GM06990 (cell line): ENCODE data around the gene OVOL2.
"Not testable (repeated sequence)": the region's sequence is repeated elsewhere in the genome, so short reads cannot be mapped to it uniquely, and the experiment has no call there.

ENCODE experiments used
- DNase-seq: peaks from one replicate; pipeline ENCODE4 v3.0.0-alpha.2; 2011; ENCODE audit not compliant: insufficient read length; ENCODE audit errors: extremely low read depth
- H3K27me3 ChIP-seq: replicated peaks from 2 replicates; pipeline ENCODE4 v1.6.0; 2011; ENCODE audit warnings: low read length; ENCODE audit not compliant: control insufficient read depth, insufficient read depth
- H3K36me3 ChIP-seq: 2 replicates; pipeline ENCODE4 v1.5.1; 2011; ENCODE audit warnings: low read length; ENCODE audit not compliant: control insufficient read depth, insufficient read depth
- H3K4me3 ChIP-seq: replicated peaks from 2 replicates; pipeline ENCODE4 v1.5.1; 2011; ENCODE audit warnings: low read depth, mild to moderate bottlenecking, control low read depth, low read length
- CTCF ChIP-seq: IDR thresholded peaks from 2 replicates; pipeline ENCODE4 v1.5.1; 2011; ENCODE audit warnings: low read length, control low read depth, mild to moderate bottlenecking, inconsistent platforms; ENCODE audit not compliant: insufficient read depth, poor library complexity, severe bottlenecking

The OVOL2 gene

DNA sequence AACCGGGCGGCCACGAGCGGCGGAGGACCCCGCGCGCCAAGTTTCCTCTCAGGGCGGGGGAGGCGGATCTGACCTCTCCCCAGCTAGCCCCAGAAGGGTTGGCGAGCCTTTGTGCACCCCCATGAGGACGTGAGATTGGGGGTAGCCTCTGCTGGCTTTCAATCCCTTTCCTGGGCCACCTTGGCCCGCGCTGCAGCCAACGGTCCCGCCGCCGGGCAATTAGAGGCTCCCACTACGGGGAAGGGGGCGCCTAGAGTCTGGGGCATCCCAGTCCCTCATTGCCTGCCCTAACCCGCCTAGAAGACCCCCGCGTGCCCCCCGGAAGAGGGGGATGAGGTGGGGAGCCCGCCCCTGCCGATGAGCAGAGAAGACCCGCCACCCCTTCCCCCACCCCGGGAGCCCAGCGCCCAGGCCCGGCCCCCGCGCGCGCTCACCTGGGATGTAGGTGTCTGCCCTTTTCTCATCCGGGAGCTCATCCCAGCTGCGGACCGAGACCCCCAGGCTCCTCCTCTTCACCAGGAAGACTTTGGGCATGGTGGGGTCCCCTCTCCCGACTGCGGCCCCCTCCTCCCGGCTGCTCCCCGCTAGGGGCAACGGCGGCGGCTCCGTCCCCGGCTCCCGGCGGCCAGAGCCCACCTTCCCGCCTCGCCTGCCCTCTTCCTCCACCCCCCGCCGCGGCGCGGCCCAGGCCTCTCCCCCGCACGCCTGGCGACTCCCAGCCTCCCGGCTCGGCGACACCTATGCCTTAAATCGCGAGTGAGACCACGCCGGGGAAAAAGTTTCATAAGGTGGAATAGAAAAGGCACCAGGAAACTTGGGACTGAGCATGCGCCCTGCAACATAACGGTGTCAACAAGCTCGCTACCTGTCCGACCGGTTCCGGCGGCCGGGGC, at the start of gene OVOL2:
TSS of gene OVOL2 (minus strand) at position 816 of the 893 bp plus-strand sequence. CDS start at position 534, 282 bp downstream.
- H3K27me3 ChIP-seq = peaks cover 1% of the 10 kb centered on the region; the same call in 1 of the 2 replicates
- H3K36me3 ChIP-seq = no peaks in the 10 kb centered on the region
- TF ChIP-seq CTCF = no peak
- H3K4me3 ChIP-seq = peak within 1 kb of the TSS; percentile 10; the same call in 1 of the 2 replicates
- no peak for DNase-seq

GRCh38 chr20:18103497-18103896, 45.8 kb upstream of the OVOL2 start:
- Histone ChIP-seq H3K4me3 (no peak overlapping the region), H3K36me3 (no peaks in the 10 kb centered on the region), H3K27me3 (no peaks in the 10 kb centered on the region)
- DNase-seq = no peak
- TF ChIP-seq CTCF = no peak

- Histone ChIP-seq H3K27me3 (no peaks in the 10 kb centered on the region), H3K4me3 (no peak overlapping the region), H3K36me3 (no peaks in the 10 kb centered on the region)
- DNase-seq = no peak
- no peak for TF ChIP-seq CTCF
Measured at GRCh38 chr20:18101125-18101810, 43.6 kb upstream of the OVOL2 start.

- not testable (repeated sequence) for H3K4me3 ChIP-seq, H3K36me3 ChIP-seq, DNase-seq, H3K27me3 ChIP-seq
Measured at GRCh38 chr20:18100569-18100968, 42.9 kb upstream of the OVOL2 start.

DNA sequence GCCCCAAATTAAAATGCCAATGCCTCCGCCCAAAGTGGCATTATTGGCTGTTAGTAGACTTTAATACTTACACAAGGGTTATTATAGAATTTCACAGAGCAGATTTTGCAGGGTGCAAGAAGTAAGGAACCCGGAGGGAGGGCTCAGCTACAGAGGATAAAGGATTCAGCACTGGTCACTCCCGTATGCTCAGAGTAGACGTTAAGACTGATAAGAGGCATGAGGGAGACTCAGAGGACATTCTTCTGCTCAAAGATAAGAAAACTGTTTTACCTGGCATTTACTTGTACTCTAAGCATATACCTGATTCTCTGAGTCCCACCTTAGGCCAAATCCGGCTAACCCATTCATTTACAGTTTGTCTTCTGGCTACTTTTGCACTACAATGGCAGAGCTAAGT, 36.5 kb upstream of the OVOL2 start:
- Histone ChIP-seq H3K36me3 (no peaks in the 10 kb centered on the region), H3K27me3 (no peaks in the 10 kb centered on the region), H3K4me3 (no peak overlapping the region)
- no peak for DNase-seq
- no peak for TF ChIP-seq CTCF

DNA sequence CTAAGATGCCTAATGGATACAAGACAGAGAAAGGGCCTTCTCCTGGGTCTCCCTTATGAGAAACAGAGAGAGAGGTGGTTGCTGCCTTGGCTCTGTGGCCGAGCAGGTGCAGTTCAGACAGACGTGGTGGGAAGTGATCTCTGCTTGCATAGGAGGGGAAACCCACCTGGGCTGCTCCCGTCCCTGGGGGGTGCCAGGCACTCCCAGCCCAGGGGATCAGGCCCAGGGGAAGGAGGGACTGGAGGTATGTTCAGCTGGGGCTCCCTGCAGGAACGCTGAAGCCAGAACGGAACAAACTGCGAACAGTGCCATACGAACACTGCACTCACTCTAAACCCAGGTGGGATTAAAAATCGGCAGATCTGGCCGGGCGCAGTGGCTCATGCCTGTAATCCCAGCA, 35.7 kb upstream of the OVOL2 start:
- Histone ChIP-seq H3K36me3 (no peaks in the 10 kb centered on the region), H3K27me3 (no peaks in the 10 kb centered on the region), H3K4me3 (no peak overlapping the region)
- no peak for DNase-seq
- TF ChIP-seq CTCF = no peak
